Spinal cord (tissue), 10 donors: ENCODE measurements around the gene COG8. TPM values are rescaled to one million over a fixed set of nuclear protein-coding genes. Genes with fewer than 3 reads are reported as not detected.

Experiments
- DNase-seq, 6 donors: peaks; one replicate each; pipeline versions ENCODE4 v3.0.0 to v3.0.0-alpha.2; 2013 to 2015; ENCODE audit warnings: low spot score in 6 of 6, low read depth in 4 of 6
- H3K27ac ChIP-seq: one replicate; pipeline ENCODE4 v1.5.1; 2013; ENCODE audit warnings: low read depth, low read length, control low read depth
- H3K27me3 ChIP-seq: one replicate; pipeline ENCODE4 v1.6.1; 2013; ENCODE audit warnings: low read length; ENCODE audit not compliant: control insufficient read depth, insufficient read depth
- H3K36me3 ChIP-seq: one replicate; pipeline ENCODE4 v1.6.1; 2013; ENCODE audit warnings: low read length; ENCODE audit not compliant: control insufficient read depth, insufficient read depth
- H3K4me1 ChIP-seq: one replicate; pipeline ENCODE4 v1.6.1; 2013; ENCODE audit warnings: low read length; ENCODE audit not compliant: control insufficient read depth, insufficient read depth
- H3K4me3 ChIP-seq: one replicate; pipeline ENCODE4 v1.5.1; 2013; ENCODE audit warnings: low read depth, low read length, control low read depth
- H3K9me3 ChIP-seq: one replicate; pipeline ENCODE4 v1.6.1; 2013; ENCODE audit warnings: low read length; ENCODE audit not compliant: control insufficient read depth, insufficient read depth
- WGBS: methylation state at CpG from one replicate; pipeline ENCODE4 v1.1.5; 2013; ENCODE audit warnings: missing lambda C conversion rate; ENCODE audit not compliant: insufficient coverage; 5-methylcytosine and 5-hydroxymethylcytosine counted together
- long read RNA-seq, 4 donors: transcript quantifications; one replicate each; lab custom pipeline, GENCODE V29; 2026
- polyA plus RNA-seq, 2 donors: library from polyadenylated mRNA; unstranded; fragments of 120-200 nt; gene quantifications; one replicate each; pipeline ENCODE4 v1.2.1, GENCODE V29; 2013; ENCODE audit not compliant: insufficient read length in 2 of 2
- total RNA-seq, 2 donors: library from RNA; depleted of rRNA in 1 of 2; stranded (reverse); fragments of 120-200 nt in 1 of 2; fragments of >200 nt in 1 of 2; gene quantifications; one replicate each; pipeline versions ENCODE4 v1.2.3 to v1.2.4, GENCODE V29; 2013 to 2014
- donor health status: healthy.

COG8 gene
- total RNA-seq (10 to 100 TPM; 34.0 to 40.2 TPM), polyA plus RNA-seq (10 to 100 TPM; 31.5 to 41.6 TPM)
- long read RNA-seq, donor 1, full-length matches to known transcripts = 7 of 23 reads
- long read RNA-seq, donor 1, partial matches to known transcripts = 16 of 23 reads
- long read RNA-seq, donor 1, other reads (novel, unspliced or antisense) = 0 of 23 reads
- long read RNA-seq, donor 2, full-length matches to known transcripts = 5 of 5 reads
- long read RNA-seq, donor 2, partial matches to known transcripts = 0 of 5 reads
- long read RNA-seq, donor 2, other reads (novel, unspliced or antisense) = 0 of 5 reads
- long read RNA-seq, donor 3, full-length matches to known transcripts = 8 of 46 reads
- long read RNA-seq, donor 3, partial matches to known transcripts = 19 of 46 reads
- long read RNA-seq, donor 3, other reads (novel, unspliced or antisense) = 19 of 46 reads
- long read RNA-seq, donor 4, full-length matches to known transcripts = 9 of 41 reads
- long read RNA-seq, donor 4, partial matches to known transcripts = 32 of 41 reads
- long read RNA-seq, donor 4, other reads (novel, unspliced or antisense) = 0 of 41 reads

GRCh38 chr16:69339289-69340094, at the start of gene COG8, which contains the start of gene NIP7:
TSS of gene COG8 (minus strand) at chr16:69339564. CDS start at chr16:69339552, 12 bp downstream.
TSS of gene NIP7 (plus strand) at chr16:69339772. CDS start at chr16:69339830, 58 bp downstream.
- H3K9me3 ChIP-seq = no peaks in the 10 kb centered on the region
- H3K4me1 ChIP-seq = peaks cover 25% of the 10 kb centered on the region
- no peaks in the 10 kb centered on the region for H3K27me3 ChIP-seq
- peak; percentile 95 to 100 (median 98) for DNase-seq
- H3K27ac ChIP-seq = peak within 1 kb of the TSS; percentile 84
- peak within 1 kb of the TSS; percentile 98 for H3K4me3 ChIP-seq
- WGBS = under 1% methylated on average over 72 of the region's 77 CpGs
- H3K36me3 ChIP-seq = peaks cover 36% of the 10 kb centered on the region

GRCh38 chr16:69386596-69386995, 47.2 kb upstream of the COG8 start:
- H3K36me3 ChIP-seq = peaks cover 6% of the 10 kb centered on the region
- peak overlapping the region; percentile 84 for H3K27ac ChIP-seq
- WGBS = no CpG with 5 or more reads among the region's 1 CpG
- no peak for DNase-seq
- no peaks in the 10 kb centered on the region for H3K27me3 ChIP-seq
- no peak overlapping the region for H3K4me3 ChIP-seq
- no peaks in the 10 kb centered on the region for H3K9me3 ChIP-seq
- H3K4me1 ChIP-seq = peaks cover 5% of the 10 kb centered on the region

GRCh38 chr16:69384974-69385373, 45.6 kb upstream of the COG8 start:
- H3K4me3 ChIP-seq = peak overlapping the region; percentile 64
- no peak for DNase-seq
- H3K36me3 ChIP-seq = peaks cover 16% of the 10 kb centered on the region
- no peaks in the 10 kb centered on the region for H3K27me3 ChIP-seq
- peaks cover 5% of the 10 kb centered on the region for H3K4me1 ChIP-seq
- peak overlapping the region; percentile 71 for H3K27ac ChIP-seq
- 0% methylated on average over 5 of the region's 6 CpGs for WGBS
- H3K9me3 ChIP-seq = no peaks in the 10 kb centered on the region

- H3K27me3 ChIP-seq = no peaks in the 10 kb centered on the region
- no CpG with 5 or more reads among the region's 2 CpGs for WGBS
- peaks cover 20% of the 10 kb centered on the region for H3K36me3 ChIP-seq
Measured at GRCh38 chr16:69382421-69382820, 43.1 kb upstream of the COG8 start.

GRCh38 chr16:69381231-69381630, 41.9 kb upstream of the COG8 start:
- Histone ChIP-seq H3K4me3 (no peak overlapping the region), H3K27me3 (no peaks in the 10 kb centered on the region), H3K4me1 (peaks cover 4% of the 10 kb centered on the region), H3K27ac (no peak overlapping the region), H3K9me3 (no peaks in the 10 kb centered on the region), H3K36me3 (peaks cover 30% of the 10 kb centered on the region)
- no peak for DNase-seq
- no CpG with 5 or more reads among the region's 2 CpGs for WGBS

More at GRCh38 chr16:69382421-69382820, 43.1 kb upstream of the COG8 start:
- no peak for DNase-seq
- H3K9me3 ChIP-seq = no peaks in the 10 kb centered on the region
- peaks cover 5% of the 10 kb centered on the region for H3K4me1 ChIP-seq
- H3K4me3 ChIP-seq = no peak overlapping the region
- no peak overlapping the region for H3K27ac ChIP-seq

- H3K36me3 ChIP-seq = peaks cover 36% of the 10 kb centered on the region
- no peaks in the 10 kb centered on the region for H3K9me3 ChIP-seq
- WGBS = no CpG with 5 or more reads among the region's 1 CpG
- no peaks in the 10 kb centered on the region for H3K4me1 ChIP-seq
- DNase-seq = no peak
- no peak overlapping the region for H3K4me3 ChIP-seq
- H3K27me3 ChIP-seq = no peaks in the 10 kb centered on the region
- H3K27ac ChIP-seq = no peak overlapping the region
Measured at GRCh38 chr16:69378760-69379159, 39.4 kb upstream of the COG8 start.

- Histone ChIP-seq H3K4me3 (no peak overlapping the region), H3K36me3 (peaks cover 40% of the 10 kb centered on the region), H3K9me3 (no peaks in the 10 kb centered on the region), H3K4me1 (no peaks in the 10 kb centered on the region), H3K27ac (no peak overlapping the region), H3K27me3 (no peaks in the 10 kb centered on the region)
- no peak for DNase-seq
- no CpG with 5 or more reads among the region's 1 CpG for WGBS
Measured at GRCh38 chr16:69378036-69378435, 38.7 kb upstream of the COG8 start.

GRCh38 chr16:69376393-69377059, 37.2 kb upstream of the COG8 start:
- DNase-seq = no peak
- H3K27ac ChIP-seq = no peak overlapping the region
- no peaks in the 10 kb centered on the region for H3K27me3 ChIP-seq
- H3K36me3 ChIP-seq = peaks cover 42% of the 10 kb centered on the region
- no peaks in the 10 kb centered on the region for H3K9me3 ChIP-seq
- no peaks in the 10 kb centered on the region for H3K4me1 ChIP-seq
- WGBS = 93% methylated on average over 2 of the region's 10 CpGs
- no peak overlapping the region for H3K4me3 ChIP-seq

GRCh38 chr16:69373019-69373418, 33.7 kb upstream of the COG8 start:
- Histone ChIP-seq H3K27ac (no peak overlapping the region), H3K27me3 (no peaks in the 10 kb centered on the region), H3K4me3 (no peak overlapping the region), H3K9me3 (no peaks in the 10 kb centered on the region), H3K4me1 (no peaks in the 10 kb centered on the region), H3K36me3 (peaks cover 61% of the 10 kb centered on the region)
- WGBS = no CpG with 5 or more reads among the region's 1 CpG
- DNase-seq = no peak
